Lower lobe of right lung (tissue), 2 donors: ENCODE data around the gene ITGAL. TPM values are rescaled to one million over a fixed set of nuclear protein-coding genes. Genes with fewer than 3 reads are reported as not detected.
"Not testable (repeated sequence)": the region's sequence is repeated elsewhere in the genome, so short reads cannot be mapped to it uniquely, and the experiment has no call there.

Source experiments
- ATAC-seq, 2 donors: fragments of 200-7000 bp; cut with Tn5 transposase; one replicate each; pipeline ENCODE4 v1.9.1; 2020 to 2022; ENCODE audit warnings: mild to moderate bottlenecking in 2 of 2, moderate library complexity in 2 of 2
- DNase-seq: peaks from one replicate; pipeline ENCODE4 v3.0.0-alpha.2; 2020
- H3K27ac ChIP-seq: fragments of 200-600 bp; one replicate; pipeline ENCODE4 v1.8.0; 2022
- H3K27me3 ChIP-seq: fragments of 200-600 bp; one replicate; pipeline ENCODE4 v1.8.0; 2022; ENCODE audit warnings: low read depth
- H3K36me3 ChIP-seq: fragments of 200-600 bp; one replicate; pipeline ENCODE4 v1.8.0; 2022; ENCODE audit warnings: mild to moderate bottlenecking
- H3K4me1 ChIP-seq: fragments of 200-600 bp; one replicate; pipeline ENCODE4 v1.8.0; 2022
- H3K4me3 ChIP-seq: fragments of 200-600 bp; one replicate; pipeline ENCODE4 v1.8.0; 2022; ENCODE audit warnings: mild to moderate bottlenecking
- H3K9me3 ChIP-seq: fragments of 200-600 bp; one replicate; pipeline ENCODE4 v1.8.0; 2022
- intact Hi-C: fragments of 100-400 bp; cut with DNase I; formaldehyde crosslinking; loops from one replicate; pipeline ENCODE4 v1.11.0; 2022
- total RNA-seq: library from RNA; stranded (reverse); fragmentation: NEBNext Ultra II Directional; extraction: Animal tissue kit (Norgen Biotek cat#: 25700); gene quantifications from one replicate; pipeline ENCODE4 v1.2.1, GENCODE V29; 2021
- TF ChIP-seq, protein P1 (sequence below): fragments of 200-600 bp; IDR thresholded peaks from one replicate; pipeline ENCODE4 v1.8.0; 2022; ENCODE audit warnings: antibody characterized with exemption, mild to moderate bottlenecking
- donor health status: DM: no; HTN: yes; CAD: no; lungs with severe emphysema.

ITGAL gene
- total RNA-seq, 1 donor from 2014 or later: 127 TPM

DNA sequence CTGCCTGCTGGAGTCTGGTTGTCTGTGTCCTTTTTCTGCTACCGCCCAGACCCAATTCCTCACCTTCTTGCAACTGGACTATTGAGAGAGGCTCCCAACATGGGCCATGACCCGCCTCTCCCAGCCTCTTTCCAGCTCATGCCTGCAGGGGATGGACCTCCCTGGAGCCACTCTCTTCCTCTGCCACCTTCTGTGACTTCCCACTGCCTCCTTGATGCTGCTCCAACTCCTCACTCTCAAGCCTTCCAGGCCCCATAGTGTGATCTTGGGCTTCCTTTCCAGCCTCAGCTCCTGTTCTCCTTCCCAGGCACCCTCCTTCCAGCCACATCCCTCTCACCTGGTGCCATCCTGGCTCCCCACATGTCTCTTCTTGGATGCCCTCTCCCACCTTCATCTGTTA is 42.7 kb downstream of the ITGAL start:
- TF ChIP-seq, protein P1, sequence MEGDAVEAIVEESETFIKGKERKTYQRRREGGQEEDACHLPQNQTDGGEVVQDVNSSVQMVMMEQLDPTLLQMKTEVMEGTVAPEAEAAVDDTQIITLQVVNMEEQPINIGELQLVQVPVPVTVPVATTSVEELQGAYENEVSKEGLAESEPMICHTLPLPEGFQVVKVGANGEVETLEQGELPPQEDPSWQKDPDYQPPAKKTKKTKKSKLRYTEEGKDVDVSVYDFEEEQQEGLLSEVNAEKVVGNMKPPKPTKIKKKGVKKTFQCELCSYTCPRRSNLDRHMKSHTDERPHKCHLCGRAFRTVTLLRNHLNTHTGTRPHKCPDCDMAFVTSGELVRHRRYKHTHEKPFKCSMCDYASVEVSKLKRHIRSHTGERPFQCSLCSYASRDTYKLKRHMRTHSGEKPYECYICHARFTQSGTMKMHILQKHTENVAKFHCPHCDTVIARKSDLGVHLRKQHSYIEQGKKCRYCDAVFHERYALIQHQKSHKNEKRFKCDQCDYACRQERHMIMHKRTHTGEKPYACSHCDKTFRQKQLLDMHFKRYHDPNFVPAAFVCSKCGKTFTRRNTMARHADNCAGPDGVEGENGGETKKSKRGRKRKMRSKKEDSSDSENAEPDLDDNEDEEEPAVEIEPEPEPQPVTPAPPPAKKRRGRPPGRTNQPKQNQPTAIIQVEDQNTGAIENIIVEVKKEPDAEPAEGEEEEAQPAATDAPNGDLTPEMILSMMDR: no peak
- H3K9me3 ChIP-seq: no peaks in the 10 kb centered on the region
- no peaks in the 10 kb centered on the region for H3K27me3 ChIP-seq
- no peak overlapping the region for H3K4me3 ChIP-seq
- intact Hi-C loops: no loop called here
- H3K36me3 ChIP-seq: peaks cover 76% of the 10 kb centered on the region
- no peak for ATAC-seq
- DNase-seq: no peak
- no peak overlapping the region for H3K27ac ChIP-seq
- H3K4me1 ChIP-seq: no peaks in the 10 kb centered on the region

DNA sequence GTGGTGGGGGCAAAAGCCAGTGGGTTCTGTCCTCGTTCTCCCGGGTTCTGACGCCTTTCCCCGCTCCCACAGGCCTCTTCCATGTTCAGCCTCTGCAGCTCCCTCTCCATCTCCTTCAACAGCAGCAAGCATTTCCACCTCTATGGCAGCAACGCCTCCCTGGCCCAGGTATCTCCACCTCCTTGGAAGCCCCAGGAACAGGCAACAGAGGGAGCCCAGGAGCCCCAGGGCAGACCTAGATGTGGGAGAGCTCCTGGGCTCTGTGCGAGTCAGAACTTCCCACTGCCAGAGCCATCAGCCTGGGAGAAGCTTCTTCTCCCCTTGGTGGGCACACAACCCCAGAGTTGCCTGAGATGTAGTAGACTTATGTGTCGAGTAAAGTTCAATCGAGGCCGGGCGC is 46.0 kb downstream of the ITGAL start:
- Histone ChIP-seq H3K4me3 (no peak overlapping the region), H3K36me3 (peaks cover 52% of the 10 kb centered on the region), H3K9me3 (no peaks in the 10 kb centered on the region), H3K4me1 (no peaks in the 10 kb centered on the region), H3K27ac (no peak overlapping the region), H3K27me3 (no peaks in the 10 kb centered on the region)
- no peak for DNase-seq
- no peak for ATAC-seq
- intact Hi-C loops: no loop called here
- TF ChIP-seq, protein P1: no peak

GRCh38 chr16:30519120-30520049 is 46.8 kb downstream of the ITGAL start:
- intact Hi-C loops: no loop called here
- DNase-seq (no peak), ATAC-seq (no peak)
- Histone ChIP-seq H3K27me3 (no peaks in the 10 kb centered on the region), H3K4me1 (no peaks in the 10 kb centered on the region), H3K4me3 (no peak overlapping the region), H3K9me3 (no peaks in the 10 kb centered on the region), H3K27ac (no peak overlapping the region), H3K36me3 (peaks cover 46% of the 10 kb centered on the region)
- TF ChIP-seq, protein P1: no peak

- no peak for DNase-seq
- ATAC-seq: no peak
- no peak overlapping the region for H3K27ac ChIP-seq
- peaks cover 37% of the 10 kb centered on the region for H3K36me3 ChIP-seq
- intact Hi-C loops: no loop called here
- no peak overlapping the region for H3K4me3 ChIP-seq
- H3K4me1 ChIP-seq: peaks cover 5% of the 10 kb centered on the region
- no peaks in the 10 kb centered on the region for H3K9me3 ChIP-seq
- no peaks in the 10 kb centered on the region for H3K27me3 ChIP-seq
- TF ChIP-seq, protein P1: no peak
Observed at GRCh38 chr16:30521476-30521872, 48.9 kb downstream of the ITGAL start.

DNA sequence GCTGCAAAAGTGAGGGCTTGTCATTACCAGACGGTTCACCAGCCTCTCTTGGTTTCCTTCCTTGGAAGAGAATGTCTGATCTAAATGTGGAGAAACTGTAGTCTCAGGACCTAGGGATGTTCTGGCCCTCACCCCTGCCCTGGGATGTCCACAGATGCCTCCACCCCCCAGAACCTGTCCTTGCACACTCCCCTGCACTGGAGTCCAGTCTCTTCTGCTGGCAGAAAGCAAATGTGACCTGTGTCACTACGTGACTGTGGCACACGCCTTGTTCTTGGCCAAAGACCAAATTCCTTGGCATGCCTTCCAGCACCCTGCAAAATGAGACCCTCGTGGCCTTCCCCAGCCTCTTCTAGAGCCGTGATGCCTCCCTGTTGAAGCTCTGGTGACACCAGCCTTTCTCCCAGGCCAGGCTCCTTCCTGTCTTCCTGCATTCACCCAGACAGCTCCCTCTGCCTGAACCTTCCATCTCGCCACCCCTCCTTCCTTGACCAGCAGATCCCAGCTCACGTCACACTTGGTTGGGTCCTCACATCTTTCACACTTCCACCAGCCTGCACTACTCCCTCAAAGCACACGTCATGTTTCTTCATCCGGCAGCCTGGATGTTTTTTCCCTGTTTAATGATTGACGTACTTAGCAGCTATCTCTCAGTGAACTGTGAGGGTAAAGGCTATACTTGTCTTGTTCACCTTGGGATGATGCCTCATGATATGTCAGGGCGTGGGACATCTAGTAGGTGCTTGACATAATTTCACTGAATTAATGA is 49.5 kb downstream of the ITGAL start:
- Histone ChIP-seq H3K36me3 (peaks cover 32% of the 10 kb centered on the region), H3K27me3 (no peaks in the 10 kb centered on the region), H3K27ac (no peak overlapping the region), H3K4me3 (no peak overlapping the region), H3K9me3 (no peaks in the 10 kb centered on the region), H3K4me1 (peaks cover 5% of the 10 kb centered on the region)
- no peak for DNase-seq
- intact Hi-C loops: no loop called here
- TF ChIP-seq, protein P1: no peak
- ATAC-seq: no peak

DNA sequence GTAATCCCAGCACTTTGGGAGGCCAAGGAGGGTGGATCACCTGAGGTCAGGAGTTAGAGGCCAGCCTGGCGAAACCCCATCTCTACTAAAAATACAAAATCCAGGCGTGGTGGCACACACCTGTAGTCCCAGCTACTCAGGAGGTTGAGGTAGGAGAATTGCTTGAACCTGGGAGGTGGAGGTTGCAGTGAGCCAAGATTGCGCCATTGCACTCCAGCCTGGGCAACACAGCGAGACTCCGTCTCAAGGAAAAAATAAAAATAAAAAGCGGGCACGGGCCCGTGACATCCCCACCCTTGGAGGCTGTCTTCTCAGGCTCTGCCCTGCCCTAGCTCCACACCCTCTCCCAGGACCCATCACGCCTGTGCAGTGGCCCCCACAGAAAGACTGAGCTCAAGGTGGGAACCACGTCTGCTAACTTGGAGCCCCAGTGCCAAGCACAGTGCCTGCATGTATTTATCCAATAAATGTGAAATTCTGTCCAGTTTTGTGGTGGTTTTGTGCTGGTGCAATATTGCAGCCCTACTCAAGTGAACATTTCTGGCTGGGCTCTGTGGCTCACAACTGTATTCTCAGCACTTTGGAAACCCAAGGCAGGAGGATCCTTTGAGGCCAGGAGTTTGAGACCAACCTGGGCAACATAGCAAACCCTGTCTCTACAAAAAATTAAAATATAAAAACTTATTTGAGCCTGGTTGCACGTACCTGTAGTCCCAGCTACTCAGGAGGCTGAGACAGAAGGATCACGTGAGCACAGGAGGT is 50.3 kb downstream of the ITGAL start:
- H3K27ac ChIP-seq, intact Hi-C loops, H3K27me3 ChIP-seq, ATAC-seq, H3K9me3 ChIP-seq, DNase-seq, H3K4me1 ChIP-seq, H3K4me3 ChIP-seq: not testable (repeated sequence)
- H3K36me3 ChIP-seq: peaks cover 29% of the 10 kb centered on the region
